HepG2 (cell line): ENCODE data around the gene CD8A. TPM values are rescaled to one million over a fixed set of nuclear protein-coding genes. Genes with fewer than 3 reads are reported as not detected.

Source experiments
- ATAC-seq: fragments of 200-7000 bp; cut with Tn5 transposase; 3 replicates; pipeline ENCODE4 v1.9.1; 2020; ENCODE audit warnings: mild to moderate bottlenecking, moderate library complexity
- BruUV-seq: library from RNA; stranded (reverse); fragments of 400-500 nt; replicated peaks from 2 replicates; lab custom pipeline; 2021; lab: Mats Ljungman, UMichigan
- CTCF ChIA-PET: fragments of 300-600 bp; formaldehyde crosslinking; extraction: SDS; loops from one replicate; lab custom pipeline; 2021; ENCODE audit warnings: low total read pairs, inconsistent platforms, low intra/inter-chr PET ratio; lab: Yijun Ruan, JAX
- POLR2A ChIA-PET: fragments of 350-600 bp; sonication (Branson Sonifier 250); formaldehyde crosslinking; loops from one replicate; lab custom pipeline; 2020; ENCODE audit warnings: antibody characterized with exemption, inconsistent platforms; lab: Yijun Ruan, JAX
- DNase-seq: peaks from one replicate; pipeline ENCODE4 v3.0.0-alpha.2; 2015; ENCODE audit warnings: low spot score
- FAIRE-seq: peaks from 3 replicates; lab custom pipeline; 2011; peaks lifted over from hg19 to GRCh38; lab: Jason Lieb, UNC
- H2AFZ ChIP-seq: one replicate; pipeline ENCODE4 v1.6.1; 2011; ENCODE audit warnings: low read length, inconsistent platforms
- H3K27ac ChIP-seq: fragments of 300-600 bp; 3 replicates; pipeline ENCODE4 v1.8.0; 2011; ENCODE audit warnings: mixed run types, mild to moderate bottlenecking, mixed read lengths, low read length, inconsistent platforms; ENCODE audit not compliant: insufficient read depth; ENCODE audit errors: extremely low read length
- H3K27me3 ChIP-seq, 2 experiments: fragments of 200-600 bp in 1 of 2; 2 replicates in 1 of 2; 3 replicates in 1 of 2; pipeline versions ENCODE4 v1.6.0 to v1.8.0; 2011; ENCODE audit warnings: low read length in 2 of 2, mild to moderate bottlenecking in 2 of 2, moderate library complexity in 2 of 2, inconsistent platforms in 1 of 2; ENCODE audit not compliant: insufficient read depth in 2 of 2, control insufficient read depth in 1 of 2
- H3K36me3 ChIP-seq, 2 experiments: fragments of 200-600 bp in 1 of 2; replicated peaks in 1 of 2; 2 replicates in 1 of 2; 3 replicates in 1 of 2; pipeline versions ENCODE4 v1.5.1 to v1.8.0; 2011; ENCODE audit warnings: low read length in 2 of 2, inconsistent platforms in 1 of 2; ENCODE audit not compliant: insufficient read depth in 2 of 2, control insufficient read depth in 1 of 2
- H3K4me1 ChIP-seq: 2 replicates; pipeline ENCODE4 v1.5.1; 2012; ENCODE audit warnings: low read length, inconsistent platforms; ENCODE audit not compliant: insufficient read depth
- H3K4me2 ChIP-seq: 2 replicates; pipeline ENCODE4 v1.6.0; 2011; ENCODE audit warnings: low read depth, low read length, inconsistent platforms
- H3K4me3 ChIP-seq, 3 experiments: fragments of 200-600 bp in 1 of 3; sonication (generic), shearing (Covaris generic) in 1 of 3; replicated peaks in 1 of 3; 2 replicates each; pipeline ENCODE4 v1.5.1; 2011 to 2016; ENCODE audit warnings: low read length in 3 of 3, inconsistent platforms in 2 of 3, low read depth in 2 of 3, mild to moderate bottlenecking in 2 of 3, control low read depth in 1 of 3, mixed read lengths in 1 of 3; ENCODE audit not compliant: insufficient read depth in 1 of 3
- H3K79me2 ChIP-seq: one replicate; pipeline ENCODE4 v1.6.1; 2011; ENCODE audit warnings: low read length, inconsistent platforms; ENCODE audit not compliant: insufficient read depth
- H3K9ac ChIP-seq: 2 replicates; pipeline ENCODE4 v1.6.0; 2011; ENCODE audit warnings: mild to moderate bottlenecking, low read depth, low read length, inconsistent platforms; ENCODE audit not compliant: insufficient read depth
- H3K9me3 ChIP-seq: 2 replicates; pipeline ENCODE4 v1.5.1; 2012; ENCODE audit warnings: mild to moderate bottlenecking, low read length
- H4K20me1 ChIP-seq: 2 replicates; pipeline ENCODE4 v1.6.0; 2011; ENCODE audit warnings: inconsistent platforms, mild to moderate bottlenecking, low read length, moderate library complexity; ENCODE audit not compliant: insufficient read depth
- ATF4 ChIP-seq, 2 experiments: fragments of 450-650 bp in 1 of 2; sonication (generic) in 1 of 2; formaldehyde crosslinking; IDR thresholded peaks; 2 replicates each; pipeline versions ENCODE4 v1.5.0 to v1.8.0; 2020 to 2022; ENCODE audit warnings: mild to moderate bottlenecking in 1 of 2, missing genetic modification reagents in 1 of 2
- HDAC1 ChIP-seq: sonication (generic); formaldehyde crosslinking; IDR thresholded peaks from 2 replicates; pipeline ENCODE4 v1.5.1; 2020; ENCODE audit warnings: mild to moderate bottlenecking, missing genetic modification reagents
- KIAA2018 ChIP-seq: sonication (generic); formaldehyde crosslinking; IDR thresholded peaks from 2 replicates; pipeline ENCODE4 v1.5.0; 2020; ENCODE audit warnings: mild to moderate bottlenecking, missing genetic modification reagents, borderline replicate concordance
- PBX2 ChIP-seq: IDR thresholded peaks from 2 replicates; pipeline ENCODE4 v1.6.1; 2016; ENCODE audit warnings: control low read depth
- SAFB2 ChIP-seq: sonication (generic); formaldehyde crosslinking; IDR thresholded peaks from 2 replicates; pipeline ENCODE4 v1.5.1; 2020; ENCODE audit warnings: missing genetic modification reagents, low read depth, mild to moderate bottlenecking, borderline replicate concordance
- WIZ ChIP-seq: sonication (generic); formaldehyde crosslinking; IDR thresholded peaks from 2 replicates; pipeline ENCODE4 v1.5.1; 2020; ENCODE audit warnings: mild to moderate bottlenecking, missing genetic modification reagents
- ZNF207 ChIP-seq: fragments of 450-650 bp; IDR thresholded peaks from 2 replicates; pipeline ENCODE4 v1.6.1; 2016; ENCODE audit warnings: antibody characterized with exemption, borderline replicate concordance
- ZNF362 ChIP-seq: sonication (generic); formaldehyde crosslinking; IDR thresholded peaks from 2 replicates; pipeline ENCODE4 v1.4.0; 2020; ENCODE audit warnings: missing genetic modification reagents, mild to moderate bottlenecking, borderline replicate concordance
- ZNF737 ChIP-seq: sonication (generic); formaldehyde crosslinking; IDR thresholded peaks from 2 replicates; pipeline ENCODE4 v1.5.0; 2020; ENCODE audit warnings: missing genetic modification reagents, mild to moderate bottlenecking, borderline replicate concordance
- WGBS: methylation state at CpG from one replicate; pipeline ENCODE4 v1.1.6; 2017; ENCODE audit warnings: low lambda C conversion rate; 5-methylcytosine and 5-hydroxymethylcytosine counted together
- in situ Hi-C: cut with HindIII; loops from 2 replicates; pipeline ENCODE4 v1.10.0; 2017; ENCODE audit warnings: low pct_unique_long_range_greater_than_20kb; ENCODE audit not compliant: extremely low pct_ligation_motif_present
- intact Hi-C: fragments of 100-400 bp; cut with micrococcal nuclease; formaldehyde crosslinking; loops from one replicate; pipeline ENCODE4 v1.10.0; 2022; ENCODE audit not compliant: unreplicated experiment
- polyA plus RNA-seq, 8 experiments: library from polyadenylated mRNA; depleted of rRNA in 3 of 8; stranded (reverse) in 7 of 8; unstranded in 1 of 8; fragments of >200 nt; fragmentation: Illumina TruSeq in 4 of 8; extraction: Trizol in 4 of 8; gene quantifications; 2 replicates each; pipeline versions ENCODE4 v1.2.1 to v1.2.3, GENCODE V29; 2011 to 2016; ENCODE audit warnings: low read depth in 4 of 8, missing spikeins in 1 of 8, mixed read lengths in 1 of 8; ENCODE audit not compliant: insufficient read depth in 1 of 8
- total RNA-seq, 5 experiments: library from RNA; depleted of rRNA; stranded (reverse); fragments of >200 nt; fragmentation: Illumina TruSeq; extraction: Trizol; gene quantifications; 2 replicates each; pipeline ENCODE4 v1.2.3, GENCODE V29; 2016; ENCODE audit warnings: low read depth in 1 of 5

The CD8A gene
- total and polyA plus RNA-seq, 2 of the 13 experiments (the other 11 are each of a cell fraction or from before 2014, with no cell fraction given), result 0.09 TPM; not detected in 1

GRCh38 chr2:86825036-86825692 is 34.5 kb upstream of the CD8A start (continued):
- TF ChIP-seq KIAA2018 (CRISPR knock-in tag), result no peak

- Histone ChIP-seq H3K79me2 (no peaks in the 10 kb centered on the region), H3K9ac (no peak overlapping the region), H2AFZ (no peak overlapping the region), H3K9me3 (peaks cover 14% of the 10 kb centered on the region), H3K27me3 (peaks cover 0 to 24% of the 10 kb centered on the region in 2 experiments; a peak in 4 of 5 replicates), H3K27ac (no peak overlapping the region), H4K20me1 (no peaks in the 10 kb centered on the region), H3K36me3 (no peaks in the 10 kb centered on the region), H3K4me2 (no peak overlapping the region), H3K4me3 (no peak overlapping the region), H3K4me1 (peaks cover 15% of the 10 kb centered on the region)
- intact Hi-C loops, result no loop called here
- 38% methylated on average over 3 of the region's 3 CpGs for WGBS
- DNase-seq (no peak), ATAC-seq (no peak), FAIRE-seq (no peak)
- ChIA-PET CTCF (no interaction called here), POLR2A (no interaction called here)
- in situ Hi-C loops, result loop anchor here (25.0 kb wide), 1 partner anchor 114 kb away; the partner anchor contains the start of gene RGPD1
- BruUV-seq, result no TSS peak
- no peak for TF ChIP-seq ZNF207
- TF ChIP-seq SAFB2 (CRISPR knock-in tag), result no peak
- TF ChIP-seq ZNF362 (CRISPR knock-in tag), result no peak
- TF ChIP-seq PBX2 (CRISPR knock-in tag), result no peak
- no peak for TF ChIP-seq ATF4 (CRISPR knock-in tag; IDR thresholded peaks at IDR 0.05)
- TF ChIP-seq ZNF737 (CRISPR knock-in tag), result no peak
- no peak for TF ChIP-seq HDAC1 (CRISPR knock-in tag)
- no peak for TF ChIP-seq WIZ (CRISPR knock-in tag)
Observed at GRCh38 chr2:86822668-86823345, 32.1 kb upstream of the CD8A start.
